WTC11 (cell line): ENCODE data around the gene WFDC12. TPM values are rescaled to one million over a fixed set of nuclear protein-coding genes. Genes with fewer than 3 reads are reported as not detected.

Experiments used
- ATAC-seq: fragments of 200-7000 bp; cut with Tn5 transposase; 2 replicates; pipeline ENCODE4 v1.10.0; 2021; ENCODE audit warnings: mild to moderate bottlenecking, moderate library complexity
- CTCF ChIA-PET: fragments of 300-600 bp; sonication (Branson Sonifier 250); formaldehyde crosslinking; loops from one replicate; lab custom pipeline; 2021; ENCODE audit warnings: antibody characterized with exemption; lab: Charles Lee
- POLR2A ChIA-PET: fragments of 350-600 bp; sonication (Branson Sonifier 250); formaldehyde crosslinking; loops from one replicate; lab custom pipeline; 2021; ENCODE audit warnings: antibody characterized with exemption; lab: Charles Lee
- DNase-seq: peaks from one replicate; pipeline ENCODE4 v3.0.0; 2021; ENCODE audit warnings: low spot score
- H3K27ac Mint-ChIP-seq: 2 replicates; pipeline ENCODE4 v1.8.0; 2021; ENCODE audit warnings: mixed read lengths
- H3K27me3 Mint-ChIP-seq: 2 replicates; pipeline ENCODE4 v1.8.0; 2021; ENCODE audit warnings: low read depth, mild to moderate bottlenecking, moderate library complexity, mixed read lengths
- H3K36me3 Mint-ChIP-seq: 2 replicates; pipeline ENCODE4 v1.8.0; 2021; ENCODE audit warnings: mixed read lengths
- H3K4me1 Mint-ChIP-seq: 2 replicates; pipeline ENCODE4 v1.8.0; 2022; ENCODE audit warnings: mixed read lengths
- H3K4me3 Mint-ChIP-seq: 2 replicates; pipeline ENCODE4 v1.8.0; 2021; ENCODE audit warnings: mild to moderate bottlenecking, moderate library complexity, mixed read lengths
- H3K9me3 Mint-ChIP-seq: 2 replicates; pipeline ENCODE4 v1.8.0; 2021; ENCODE audit warnings: mixed read lengths
- AR ChIP-seq: fragments of 250-450 bp; sonication (Bioruptor Pico); IDR thresholded peaks from 2 replicates; pipeline ENCODE4 v1.9.0; 2021; ENCODE audit warnings: mild to moderate bottlenecking
- ATF3 ChIP-seq: sonication (generic); formaldehyde crosslinking; conservative IDR thresholded peaks from 2 replicates; pipeline ENCODE4 v1.8.1; 2022; ENCODE audit warnings: mild to moderate bottlenecking, missing genetic modification reagents
- E2F5 ChIP-seq: sonication (generic); formaldehyde crosslinking; IDR thresholded peaks from 2 replicates; pipeline ENCODE4 v1.8.1; 2022; ENCODE audit warnings: mild to moderate bottlenecking, moderate library complexity, missing genetic modification reagents
- ETV6 ChIP-seq: sonication (generic); formaldehyde crosslinking; IDR thresholded peaks from 2 replicates; pipeline ENCODE4 v1.8.1; 2022; ENCODE audit warnings: mild to moderate bottlenecking, missing genetic modification reagents
- FOXJ3 ChIP-seq: sonication (generic); formaldehyde crosslinking; IDR thresholded peaks from 2 replicates; pipeline ENCODE4 v1.9.0; 2021; ENCODE audit warnings: missing genetic modification reagents, mild to moderate bottlenecking, borderline replicate concordance
- HMGXB4 ChIP-seq: sonication (generic); formaldehyde crosslinking; IDR thresholded peaks from 2 replicates; pipeline ENCODE4 v1.8.1; 2023; ENCODE audit warnings: mild to moderate bottlenecking, moderate library complexity, missing genetic modification reagents
- JAZF1 ChIP-seq: fragments of 250-450 bp; sonication (Bioruptor Pico); IDR thresholded peaks from 2 replicates; pipeline ENCODE4 v1.9.0; 2021; ENCODE audit warnings: moderate library complexity, mild to moderate bottlenecking, inconsistent platforms
- PRRX2 ChIP-seq: fragments of 250-450 bp; sonication (Bioruptor Pico); IDR thresholded peaks from 2 replicates; pipeline ENCODE4 v1.8.0; 2021; ENCODE audit warnings: mild to moderate bottlenecking
- SMAD3 ChIP-seq: sonication (generic); formaldehyde crosslinking; IDR thresholded peaks from 2 replicates; pipeline ENCODE4 v1.8.0; 2022; ENCODE audit warnings: missing genetic modification reagents, mild to moderate bottlenecking, borderline replicate concordance
- SOX15 ChIP-seq: fragments of 250-450 bp; sonication (Bioruptor Pico); IDR thresholded peaks from 2 replicates; pipeline ENCODE4 v1.9.0; 2021; ENCODE audit warnings: mild to moderate bottlenecking
- STAT6 ChIP-seq: sonication (generic); formaldehyde crosslinking; conservative IDR thresholded peaks from 2 replicates; pipeline ENCODE4 v1.8.1; 2023; ENCODE audit warnings: mild to moderate bottlenecking, low read depth, missing genetic modification reagents, moderate library complexity
- TEAD4 ChIP-seq: sonication (generic); formaldehyde crosslinking; IDR thresholded peaks from 2 replicates; pipeline ENCODE4 v1.8.0; 2022; ENCODE audit warnings: mild to moderate bottlenecking, missing genetic modification reagents
- ZBTB21 ChIP-seq: sonication (generic); formaldehyde crosslinking; IDR thresholded peaks from 2 replicates; pipeline ENCODE4 v1.8.1; 2023; ENCODE audit warnings: mild to moderate bottlenecking, missing genetic modification reagents, borderline replicate concordance
- ZNF396 ChIP-seq: fragments of 250-450 bp; sonication (Bioruptor Pico); IDR thresholded peaks from 2 replicates; pipeline ENCODE4 v1.8.0; 2021; ENCODE audit warnings: mild to moderate bottlenecking, moderate library complexity, borderline replicate concordance
- ZNF416 ChIP-seq: fragments of 250-450 bp; sonication (Bioruptor Pico); IDR thresholded peaks from 2 replicates; pipeline ENCODE4 v1.9.0; 2021; ENCODE audit warnings: mild to moderate bottlenecking, inconsistent platforms
- ZNF532 ChIP-seq: fragments of 250-450 bp; sonication (Bioruptor Pico); IDR thresholded peaks from 2 replicates; pipeline ENCODE4 v1.9.0; 2021; ENCODE audit warnings: mild to moderate bottlenecking, borderline replicate concordance
- ZNF671 ChIP-seq: fragments of 250-450 bp; sonication (Bioruptor Pico); IDR thresholded peaks from 2 replicates; pipeline ENCODE4 v1.8.0; 2021; ENCODE audit warnings: mild to moderate bottlenecking
- ZSCAN18 ChIP-seq: fragments of 250-450 bp; sonication (Bioruptor Pico); IDR thresholded peaks from 2 replicates; pipeline ENCODE4 v2.1.2; 2022; ENCODE audit warnings: mild to moderate bottlenecking, moderate library complexity
- total RNA-seq: library from RNA; stranded (reverse); gene quantifications from 3 replicates; pipeline ENCODE4 v1.2.3, GENCODE V29; 2021

Gene WFDC12
- total RNA-seq, 1 experiment from 2014 or later = not detected

- Mint-ChIP-seq H3K4me3 (no peak overlapping the region), H3K4me1 (peaks cover 9% of the 10 kb centered on the region), H3K36me3 (peaks cover 26% of the 10 kb centered on the region), H3K9me3 (peaks cover 16% of the 10 kb centered on the region), H3K27ac (no peak overlapping the region), H3K27me3 (no peaks in the 10 kb centered on the region)
- TF ChIP-seq ZNF396 (no peak), ETV6 (CRISPR knock-in tag) (no peak), ZNF416 (no peak), ZBTB21 (CRISPR knock-in tag) (no peak), ZNF671 (no peak), SMAD3 (CRISPR knock-in tag) (no peak), SOX15 (CRISPR knock-in tag) (no peak), TEAD4 (no peak), AR (CRISPR knock-in tag) (no peak)
- CTCF ChIA-PET = interaction anchor here (0.8 to 2.0 kb wide), 5 partner anchors 10 to 208 kb away, joined by 3 to 10 read pairs (median 7); no protein-coding TSS in a partner anchor
- POLR2A ChIA-PET = interaction anchor here (0.5 kb wide), 1 partner anchor 40 kb away, joined by 3 read pairs; no protein-coding TSS in a partner anchor
- ATAC-seq (no peak; the same call in 1 of the 2 replicates), DNase-seq (no peak)
These were observed 38.4 kb downstream of the WFDC12 start for GRCh38 chr20:45085867-45086266.

GRCh38 chr20:45085289-45085688, 39.0 kb downstream of the WFDC12 start:
- ChIA-PET POLR2A (no interaction called here), CTCF (interaction anchor here (2.0 kb wide), 1 partner anchor 41 kb away, joined by 10 read pairs; no protein-coding TSS in a partner anchor)
- ATAC-seq (no peak), DNase-seq (no peak)
- peaks cover 32% of the 10 kb centered on the region for H3K36me3 Mint-ChIP-seq
- H3K27me3 Mint-ChIP-seq = no peaks in the 10 kb centered on the region
- H3K4me3 Mint-ChIP-seq = no peak overlapping the region
- H3K4me1 Mint-ChIP-seq = peaks cover 9% of the 10 kb centered on the region
- peaks cover 16% of the 10 kb centered on the region for H3K9me3 Mint-ChIP-seq
- H3K27ac Mint-ChIP-seq = no peak overlapping the region
- TF ChIP-seq FOXJ3 (CRISPR knock-in tag) = no peak
- no peak for TF ChIP-seq ZNF532 (CRISPR knock-in tag)
- TF ChIP-seq PRRX2 (CRISPR knock-in tag) = no peak
- TF ChIP-seq STAT6 (CRISPR knock-in tag) = no peak
- TF ChIP-seq ZSCAN18 (CRISPR knock-in tag) = no peak
- no peak for TF ChIP-seq E2F5 (CRISPR knock-in tag)
- no peak for TF ChIP-seq TEAD4
- no peak for TF ChIP-seq HMGXB4 (CRISPR knock-in tag)
- TF ChIP-seq JAZF1 = no peak
- no peak for TF ChIP-seq ATF3 (CRISPR knock-in tag)
